ENCODE data around the gene VLDLR. TPM values are rescaled to one million over a fixed set of nuclear protein-coding genes. Genes with fewer than 3 reads are reported as not detected.

The VLDLR gene
- total and polyA plus RNA-seq, 2 donors (not counting 1 experiment from before 2014, with no cell fraction given): 11.9 to 26.3 TPM

DNA sequence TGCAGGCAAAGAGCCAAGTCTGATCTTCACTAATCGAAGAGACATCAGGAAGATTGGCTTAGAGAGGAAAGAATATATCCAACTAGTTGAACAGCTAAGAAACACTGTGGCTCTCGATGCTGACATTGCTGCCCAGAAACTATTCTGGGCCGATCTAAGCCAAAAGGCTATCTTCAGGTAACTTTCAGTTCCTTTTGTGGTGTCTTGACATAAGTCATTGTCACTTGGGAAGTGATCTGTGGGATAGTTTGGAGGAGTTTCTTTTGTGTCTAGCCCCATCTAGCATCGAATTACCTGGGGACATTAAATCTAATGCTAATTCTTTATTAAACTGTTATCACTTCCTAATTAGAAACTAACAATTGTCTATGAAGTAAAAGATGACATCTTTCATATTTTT, 24.0 kb downstream of the VLDLR start:
- Histone ChIP-seq H3K9ac (ENCODE audit: insufficient read depth, low read length) (no peak overlapping the region), H3K4me3 (replicated peaks in 1 of 4; ENCODE audit: control extremely low read depth in 1 of 4, insufficient read depth in 1 of 4, low read depth in 3 of 4, low read length in 4 of 4) (no peak overlapping the region)
- no peak for DNase-seq (ENCODE audit: low read depth in 2 of 2)

DNA sequence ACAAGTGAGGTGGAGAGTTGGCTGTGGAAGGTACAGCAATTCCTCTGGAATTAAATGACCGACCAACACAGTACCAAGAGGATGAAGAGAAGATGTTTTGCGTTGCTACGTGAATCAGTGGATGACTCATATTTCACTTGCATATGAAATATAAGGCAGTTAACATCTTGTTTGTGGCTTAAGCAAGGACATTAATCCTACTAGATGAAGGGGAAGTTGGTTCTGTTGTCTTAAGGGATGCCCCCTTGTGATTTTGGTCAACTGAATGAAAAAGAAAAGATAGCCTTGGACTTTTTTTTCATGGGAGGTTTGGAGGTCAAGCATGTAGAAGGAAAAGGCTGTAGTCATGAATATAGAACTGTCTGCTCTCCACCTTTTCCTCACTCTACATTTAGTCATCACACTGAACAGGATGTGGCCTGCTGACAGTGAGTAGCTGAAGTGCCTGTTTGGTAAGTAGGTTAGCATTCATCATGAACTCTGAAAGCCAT, 33.9 kb downstream of the VLDLR start:
- Histone ChIP-seq H4K20me1 (ENCODE audit: control insufficient read depth, extremely low read depth, insufficient read depth, low read length) (no peaks in the 10 kb centered on the region), H3K4me2 (ENCODE audit: extremely low read depth, insufficient read depth, low read length) (no peak overlapping the region), H3K27me3 (ENCODE audit: control insufficient read depth, insufficient read depth, low read length) (no peaks in the 10 kb centered on the region), H3K79me2 (ENCODE audit: control insufficient read depth, insufficient read depth, low read length) (no peaks in the 10 kb centered on the region), H3K9me3 (ENCODE audit: control insufficient read depth, insufficient read depth, low read depth, low read length) (no peaks in the 10 kb centered on the region), H3K27ac (ENCODE audit: insufficient read depth, low read length) (peak overlapping the region; percentile 42), H3K9ac (ENCODE audit: insufficient read depth, low read length) (no peak overlapping the region), H2AFZ (ENCODE audit: low read length) (no peak overlapping the region), H3K36me3 (ENCODE audit: control insufficient read depth, insufficient read depth, low read length) (no peaks in the 10 kb centered on the region), H3K4me3 (replicated peaks in 1 of 4; ENCODE audit: control extremely low read depth in 1 of 4, insufficient read depth in 1 of 4, low read depth in 3 of 4, low read length in 4 of 4) (no peak overlapping the region), H3K4me1 (ENCODE audit: control insufficient read depth, extremely low read depth, insufficient read depth, low read length) (no peaks in the 10 kb centered on the region)
- TF ChIP-seq EZH2 (IDR thresholded peaks at IDR 0.05; ENCODE audit: low read length, missing control alignments): no peak
- TF ChIP-seq, protein P1, sequence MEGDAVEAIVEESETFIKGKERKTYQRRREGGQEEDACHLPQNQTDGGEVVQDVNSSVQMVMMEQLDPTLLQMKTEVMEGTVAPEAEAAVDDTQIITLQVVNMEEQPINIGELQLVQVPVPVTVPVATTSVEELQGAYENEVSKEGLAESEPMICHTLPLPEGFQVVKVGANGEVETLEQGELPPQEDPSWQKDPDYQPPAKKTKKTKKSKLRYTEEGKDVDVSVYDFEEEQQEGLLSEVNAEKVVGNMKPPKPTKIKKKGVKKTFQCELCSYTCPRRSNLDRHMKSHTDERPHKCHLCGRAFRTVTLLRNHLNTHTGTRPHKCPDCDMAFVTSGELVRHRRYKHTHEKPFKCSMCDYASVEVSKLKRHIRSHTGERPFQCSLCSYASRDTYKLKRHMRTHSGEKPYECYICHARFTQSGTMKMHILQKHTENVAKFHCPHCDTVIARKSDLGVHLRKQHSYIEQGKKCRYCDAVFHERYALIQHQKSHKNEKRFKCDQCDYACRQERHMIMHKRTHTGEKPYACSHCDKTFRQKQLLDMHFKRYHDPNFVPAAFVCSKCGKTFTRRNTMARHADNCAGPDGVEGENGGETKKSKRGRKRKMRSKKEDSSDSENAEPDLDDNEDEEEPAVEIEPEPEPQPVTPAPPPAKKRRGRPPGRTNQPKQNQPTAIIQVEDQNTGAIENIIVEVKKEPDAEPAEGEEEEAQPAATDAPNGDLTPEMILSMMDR (conservative IDR thresholded peaks at IDR 0.05 in 1 of 2, IDR thresholded peaks at IDR 0.05 in 1 of 2; ENCODE audit: low read depth in 1 of 2, low read length in 2 of 2): no peak
- DNase-seq (ENCODE audit: low read depth in 2 of 2): peak; percentile 84 to 97

More for the DNA sequence above, 24.0 kb downstream of the VLDLR start:
- TF ChIP-seq, protein P1 (conservative IDR thresholded peaks at IDR 0.05 in 1 of 2, IDR thresholded peaks at IDR 0.05 in 1 of 2; ENCODE audit: low read depth in 1 of 2, low read length in 2 of 2): no peak
- no peak for TF ChIP-seq EZH2 (IDR thresholded peaks at IDR 0.05; ENCODE audit: low read length, missing control alignments)
- no peak overlapping the region for H3K27ac ChIP-seq (ENCODE audit: insufficient read depth, low read length)
- no peaks in the 10 kb centered on the region for H3K27me3 ChIP-seq (ENCODE audit: control insufficient read depth, insufficient read depth, low read length)
- no peaks in the 10 kb centered on the region for H3K4me1 ChIP-seq (ENCODE audit: control insufficient read depth, extremely low read depth, insufficient read depth, low read length)
- no peak overlapping the region for H3K4me2 ChIP-seq (ENCODE audit: extremely low read depth, insufficient read depth, low read length)
- peaks cover 3% of the 10 kb centered on the region for H3K36me3 ChIP-seq (ENCODE audit: control insufficient read depth, insufficient read depth, low read length)
- H2AFZ ChIP-seq (ENCODE audit: low read length): no peak overlapping the region
- no peaks in the 10 kb centered on the region for H3K79me2 ChIP-seq (ENCODE audit: control insufficient read depth, insufficient read depth, low read length)
- no peaks in the 10 kb centered on the region for H3K9me3 ChIP-seq (ENCODE audit: control insufficient read depth, insufficient read depth, low read depth, low read length)
- no peaks in the 10 kb centered on the region for H4K20me1 ChIP-seq (ENCODE audit: control insufficient read depth, extremely low read depth, insufficient read depth, low read length)

DNA sequence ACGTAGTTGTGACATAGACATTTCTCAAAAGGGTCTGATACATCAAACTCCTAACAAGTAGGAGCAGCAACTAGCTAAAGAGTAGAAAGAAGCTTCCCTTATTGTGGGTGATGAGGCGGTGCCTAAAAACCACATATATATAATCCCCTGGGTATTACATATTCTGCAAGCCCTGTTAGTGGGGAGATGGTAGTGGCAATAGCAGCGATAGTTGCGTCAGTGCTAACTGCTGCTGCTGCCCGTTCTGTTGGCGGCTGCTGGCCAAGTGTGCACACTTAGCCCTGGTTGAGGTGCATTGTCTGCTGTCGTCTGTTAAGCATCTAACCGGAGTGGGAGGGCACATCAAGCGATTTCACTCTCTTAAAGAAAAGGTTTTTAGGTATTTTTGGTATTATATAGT, 35.8 kb downstream of the VLDLR start:
- Histone ChIP-seq H3K27ac (ENCODE audit: insufficient read depth, low read length) (no peak overlapping the region), H3K36me3 (ENCODE audit: control insufficient read depth, insufficient read depth, low read length) (no peaks in the 10 kb centered on the region), H3K9me3 (ENCODE audit: control insufficient read depth, insufficient read depth, low read depth, low read length) (no peaks in the 10 kb centered on the region), H3K27me3 (ENCODE audit: control insufficient read depth, insufficient read depth, low read length) (no peaks in the 10 kb centered on the region), H3K4me2 (ENCODE audit: extremely low read depth, insufficient read depth, low read length) (no peak overlapping the region), H3K79me2 (ENCODE audit: control insufficient read depth, insufficient read depth, low read length) (no peaks in the 10 kb centered on the region), H3K4me3 (replicated peaks in 1 of 4; ENCODE audit: control extremely low read depth in 1 of 4, insufficient read depth in 1 of 4, low read depth in 3 of 4, low read length in 4 of 4) (no peak overlapping the region), H3K4me1 (ENCODE audit: control insufficient read depth, extremely low read depth, insufficient read depth, low read length) (no peaks in the 10 kb centered on the region), H2AFZ (ENCODE audit: low read length) (no peak overlapping the region), H3K9ac (ENCODE audit: insufficient read depth, low read length) (no peak overlapping the region), H4K20me1 (ENCODE audit: control insufficient read depth, extremely low read depth, insufficient read depth, low read length) (no peaks in the 10 kb centered on the region)
- no peak for DNase-seq (ENCODE audit: low read depth in 2 of 2)
- no peak for TF ChIP-seq EZH2 (IDR thresholded peaks at IDR 0.05; ENCODE audit: low read length, missing control alignments)
- TF ChIP-seq, protein P1 (conservative IDR thresholded peaks at IDR 0.05 in 1 of 2, IDR thresholded peaks at IDR 0.05 in 1 of 2; ENCODE audit: low read depth in 1 of 2, low read length in 2 of 2): no peak

Measured in fibroblast of lung (primary cell).